ENCODE measurements around the gene PAQR8.

Gene PAQR8

GRCh38 chr6:52399511-52400312 is 37.8 kb downstream of the PAQR8 start:
- DNase-seq (ENCODE audit: low spot score in 2 of 2), result peak; percentile 30 to 37
- no peaks in the 10 kb centered on the region for H3K27me3 Mint-ChIP-seq
- H3K4me3 Mint-ChIP-seq, result no peak overlapping the region
- H3K36me3 Mint-ChIP-seq, result peaks cover 9% of the 10 kb centered on the region
- H3K27ac Mint-ChIP-seq, result no peak overlapping the region
- peak; percentile 43 for ATAC-seq (ENCODE audit: low read depth)
- no peaks in the 10 kb centered on the region for H3K9me3 Mint-ChIP-seq
- H3K4me1 Mint-ChIP-seq, result peaks cover 18% of the 10 kb centered on the region

- peaks cover 9% of the 10 kb centered on the region for H3K36me3 Mint-ChIP-seq
- DNase-seq (ENCODE audit: low spot score in 2 of 2), result no peak
- no peaks in the 10 kb centered on the region for H3K27me3 Mint-ChIP-seq
- no peak for ATAC-seq (ENCODE audit: low read depth)
- H3K4me3 Mint-ChIP-seq, result no peak overlapping the region
- H3K9me3 Mint-ChIP-seq, result no peaks in the 10 kb centered on the region
- H3K27ac Mint-ChIP-seq, result no peak overlapping the region
- H3K4me1 Mint-ChIP-seq, result peaks cover 18% of the 10 kb centered on the region
Observed at GRCh38 chr6:52400313-52401041, 38.5 kb downstream of the PAQR8 start.

- Mint-ChIP-seq H3K36me3 (peaks cover 9% of the 10 kb centered on the region), H3K9me3 (no peaks in the 10 kb centered on the region), H3K4me3 (no peak overlapping the region), H3K4me1 (peaks cover 5% of the 10 kb centered on the region), H3K27me3 (no peaks in the 10 kb centered on the region), H3K27ac (no peak overlapping the region)
- ATAC-seq (ENCODE audit: low read depth) (no peak), DNase-seq (ENCODE audit: low spot score in 2 of 2) (no peak)
Observed at GRCh38 chr6:52403086-52403485, 41.1 kb downstream of the PAQR8 start.

- DNase-seq (ENCODE audit: low spot score in 2 of 2), result no peak
- Mint-ChIP-seq H3K9me3 (no peaks in the 10 kb centered on the region), H3K27me3 (no peaks in the 10 kb centered on the region), H3K4me1 (peaks cover 5% of the 10 kb centered on the region), H3K27ac (no peak overlapping the region), H3K4me3 (no peak overlapping the region), H3K36me3 (peaks cover 9% of the 10 kb centered on the region)
- ATAC-seq (ENCODE audit: low read depth), result no peak
Observed at GRCh38 chr6:52403627-52404026, 41.7 kb downstream of the PAQR8 start.

GRCh38 chr6:52405243-52405642 is 43.3 kb downstream of the PAQR8 start:
- ATAC-seq (ENCODE audit: low read depth), result no peak
- H3K27ac Mint-ChIP-seq, result no peak overlapping the region
- no peak overlapping the region for H3K4me3 Mint-ChIP-seq
- peaks cover 9% of the 10 kb centered on the region for H3K36me3 Mint-ChIP-seq
- H3K4me1 Mint-ChIP-seq, result no peaks in the 10 kb centered on the region
- H3K9me3 Mint-ChIP-seq, result no peaks in the 10 kb centered on the region
- H3K27me3 Mint-ChIP-seq, result no peaks in the 10 kb centered on the region
- no peak for DNase-seq (ENCODE audit: low spot score in 2 of 2)

- Mint-ChIP-seq H3K27me3 (no peaks in the 10 kb centered on the region), H3K36me3 (peaks cover 9% of the 10 kb centered on the region), H3K4me1 (no peaks in the 10 kb centered on the region), H3K4me3 (no peak overlapping the region), H3K9me3 (no peaks in the 10 kb centered on the region), H3K27ac (no peak overlapping the region)
- ATAC-seq (ENCODE audit: low read depth), result peak; percentile 72
- DNase-seq (ENCODE audit: low spot score in 2 of 2), result peak in 1 of 2 donors; percentile 29
Observed at GRCh38 chr6:52407467-52407866, 45.5 kb downstream of the PAQR8 start.

- H3K27ac Mint-ChIP-seq, result no peak overlapping the region
- H3K27me3 Mint-ChIP-seq, result no peaks in the 10 kb centered on the region
- ATAC-seq (ENCODE audit: low read depth), result no peak
- no peaks in the 10 kb centered on the region for H3K36me3 Mint-ChIP-seq
- H3K4me1 Mint-ChIP-seq, result no peaks in the 10 kb centered on the region
- no peaks in the 10 kb centered on the region for H3K9me3 Mint-ChIP-seq
- no peak overlapping the region for H3K4me3 Mint-ChIP-seq
- DNase-seq (ENCODE audit: low spot score in 2 of 2), result no peak
Observed at GRCh38 chr6:52409499-52409898, 47.5 kb downstream of the PAQR8 start.

- H3K9me3 Mint-ChIP-seq, result no peaks in the 10 kb centered on the region
- DNase-seq (ENCODE audit: low spot score in 2 of 2), result no peak
- H3K27ac Mint-ChIP-seq, result no peak overlapping the region
- H3K36me3 Mint-ChIP-seq, result no peaks in the 10 kb centered on the region
- peaks cover 3% of the 10 kb centered on the region for H3K4me1 Mint-ChIP-seq
- H3K27me3 Mint-ChIP-seq, result no peaks in the 10 kb centered on the region
- no peak overlapping the region for H3K4me3 Mint-ChIP-seq
- ATAC-seq (ENCODE audit: low read depth), result no peak
Observed at GRCh38 chr6:52410979-52411378, 49.0 kb downstream of the PAQR8 start.

- Mint-ChIP-seq H3K36me3 (no peaks in the 10 kb centered on the region), H3K27ac (no peak overlapping the region), H3K4me1 (peaks cover 7% of the 10 kb centered on the region), H3K4me3 (no peak overlapping the region), H3K27me3 (no peaks in the 10 kb centered on the region), H3K9me3 (no peaks in the 10 kb centered on the region)
- no peak for ATAC-seq (ENCODE audit: low read depth)
- DNase-seq (ENCODE audit: low spot score in 2 of 2), result no peak
Observed at GRCh38 chr6:52411911-52412310, 50.0 kb downstream of the PAQR8 start.

- Mint-ChIP-seq H3K27me3 (no peaks in the 10 kb centered on the region), H3K4me1 (peaks cover 16% of the 10 kb centered on the region), H3K27ac (peak overlapping the region; percentile 18), H3K9me3 (no peaks in the 10 kb centered on the region), H3K36me3 (no peaks in the 10 kb centered on the region), H3K4me3 (no peak overlapping the region)
- DNase-seq (ENCODE audit: low spot score in 2 of 2) (no peak), ATAC-seq (ENCODE audit: low read depth) (no peak)
Observed at GRCh38 chr6:52415333-52415732, 53.4 kb downstream of the PAQR8 start.

- Mint-ChIP-seq H3K4me3 (no peak overlapping the region), H3K27me3 (no peaks in the 10 kb centered on the region), H3K27ac (no peak overlapping the region), H3K4me1 (peaks cover 16% of the 10 kb centered on the region), H3K36me3 (no peaks in the 10 kb centered on the region), H3K9me3 (no peaks in the 10 kb centered on the region)
- DNase-seq (ENCODE audit: low spot score in 2 of 2), result no peak
- no peak for ATAC-seq (ENCODE audit: low read depth)
Observed at GRCh38 chr6:52415917-52416628, 54.1 kb downstream of the PAQR8 start.

GRCh38 chr6:52416629-52417151 is 54.7 kb downstream of the PAQR8 start:
- Mint-ChIP-seq H3K27me3 (no peaks in the 10 kb centered on the region), H3K4me3 (no peak overlapping the region), H3K27ac (no peak overlapping the region)

GRCh38 chr6:52417675-52418111 is 55.7 kb downstream of the PAQR8 start:
- H3K27me3 Mint-ChIP-seq, result no peaks in the 10 kb centered on the region
- DNase-seq (ENCODE audit: low spot score in 2 of 2) (no peak), ATAC-seq (ENCODE audit: low read depth) (no peak)
- no peaks in the 10 kb centered on the region for H3K36me3 Mint-ChIP-seq
- no peaks in the 10 kb centered on the region for H3K9me3 Mint-ChIP-seq
- peak overlapping the region; percentile 41 for H3K4me3 Mint-ChIP-seq
- H3K4me1 Mint-ChIP-seq, result peaks cover 16% of the 10 kb centered on the region
- peak overlapping the region; percentile 80 for H3K27ac Mint-ChIP-seq

More at GRCh38 chr6:52416629-52417151, 54.7 kb downstream of the PAQR8 start:
- no peaks in the 10 kb centered on the region for H3K36me3 Mint-ChIP-seq
- H3K4me1 Mint-ChIP-seq, result peaks cover 16% of the 10 kb centered on the region
- peak; percentile 59 to 78 for DNase-seq (ENCODE audit: low spot score in 2 of 2)
- H3K9me3 Mint-ChIP-seq, result no peaks in the 10 kb centered on the region
- ATAC-seq (ENCODE audit: low read depth), result peak; percentile 7

GRCh38 chr6:52418606-52419005 is 56.7 kb downstream of the PAQR8 start:
- Mint-ChIP-seq H3K9me3 (no peaks in the 10 kb centered on the region), H3K4me3 (no peak overlapping the region), H3K36me3 (no peaks in the 10 kb centered on the region), H3K27ac (no peak overlapping the region), H3K27me3 (no peaks in the 10 kb centered on the region), H3K4me1 (peaks cover 16% of the 10 kb centered on the region)
- no peak for ATAC-seq (ENCODE audit: low read depth)
- no peak for DNase-seq (ENCODE audit: low spot score in 2 of 2)

All from memory B cell (primary cell).